ENCODE results near the gene POLR2C.

Gene POLR2C

GRCh38 chr16:57484515-57485005, 22.1 kb downstream of the POLR2C start:
- no peak for TF ChIP-seq CTCF (IDR thresholded peaks at IDR 0.05; ENCODE audit: low read depth, low read length)
- no peak overlapping the region for H3K4me3 ChIP-seq (ENCODE audit: low read depth, low read length)

GRCh38 chr16:57485091-57485915, 22.8 kb downstream of the POLR2C start:
- peak overlapping the region; percentile 68 for H3K4me3 ChIP-seq (ENCODE audit: low read depth, low read length)
- no peak for TF ChIP-seq CTCF (IDR thresholded peaks at IDR 0.05; ENCODE audit: low read depth, low read length)

GRCh38 chr16:57485916-57486857, 23.7 kb downstream of the POLR2C start, which contains the start of gene DOK4:
TSS of gene DOK4 (minus strand) at chr16:57486493. CDS start at chr16:57479507, 6,986 bp downstream.
- no peak for TF ChIP-seq CTCF (IDR thresholded peaks at IDR 0.05; ENCODE audit: low read depth, low read length)
- H3K4me3 ChIP-seq (ENCODE audit: low read depth, low read length) = peak within 1 kb of the TSS; percentile 68

- no peak for TF ChIP-seq CTCF (IDR thresholded peaks at IDR 0.05; ENCODE audit: low read depth, low read length)
- H3K4me3 ChIP-seq (ENCODE audit: low read depth, low read length) = peak overlapping the region; percentile 41
Observed at GRCh38 chr16:57486858-57487834, 24.7 kb downstream of the POLR2C start.

- no peak for TF ChIP-seq CTCF (IDR thresholded peaks at IDR 0.05; ENCODE audit: low read depth, low read length)
- no peak overlapping the region for H3K4me3 ChIP-seq (ENCODE audit: low read depth, low read length)
Observed at GRCh38 chr16:57489229-57489628, 26.8 kb downstream of the POLR2C start.

GRCh38 chr16:57493767-57494166, 31.3 kb downstream of the POLR2C start:
- H3K4me3 ChIP-seq (ENCODE audit: low read depth, low read length) = no peak overlapping the region
- no peak for TF ChIP-seq CTCF (IDR thresholded peaks at IDR 0.05; ENCODE audit: low read depth, low read length)

Measured in WI38 (cell line).